ENCODE data around the gene CTPS1.

- TF ChIP-seq EZH2 (IDR thresholded peaks at IDR 0.05; ENCODE audit: borderline replicate concordance, low read length) (no peak), CTCF (conservative IDR thresholded peaks at IDR 0.05 in 1 of 2, IDR thresholded peaks at IDR 0.05 in 1 of 2; ENCODE audit: extremely low read depth in 1 of 2, insufficient read depth in 1 of 2, low read depth in 1 of 2, low read length in 2 of 2) (no peak)
Observed at GRCh38 chr1:41024953-41025352, 45.5 kb downstream of the CTPS1 start.
